A549 (cell line): ENCODE measurements around the gene GSTCD.

ENCODE experiments used
- CBX8 ChIP-seq: fragments of 200-600 bp; sonication (generic); IDR thresholded peaks from 2 replicates; pipeline ENCODE4 v1.6.1; 2016
- CTCF ChIP-seq: fragments of >200 bp; sonication (Bioruptor Twin); formaldehyde crosslinking; IDR thresholded peaks from 3 replicates; pipeline ENCODE4 v1.5.1; 2016
- ELK1 ChIP-seq: fragments of 150-350 bp; IDR thresholded peaks from 2 replicates; pipeline ENCODE4 v1.6.1; 2014; ENCODE audit warnings: low read depth, mild to moderate bottlenecking, low read length
- FOSL2 ChIP-seq, 2 experiments: fragments of 450-650 bp in 1 of 2; fragments of >200 bp in 1 of 2; sonication (Bioruptor Twin) in 1 of 2; formaldehyde crosslinking; IDR thresholded peaks; 2 replicates each; pipeline versions ENCODE4 v1.5.0 to v1.6.1; 2016 to 2020; ENCODE audit warnings: mild to moderate bottlenecking in 1 of 2, moderate library complexity in 1 of 2
- HDAC2 ChIP-seq: fragments of 200-600 bp; sonication (generic); IDR thresholded peaks from 2 replicates; pipeline ENCODE4 v1.6.1; 2016
- NFE2L2 ChIP-seq: fragments of 150-350 bp; conservative IDR thresholded peaks from 2 replicates; pipeline ENCODE4 v1.6.1; 2014; ENCODE audit warnings: low read length
- PHF8 ChIP-seq: fragments of 200-600 bp; sonication (generic); IDR thresholded peaks from 2 replicates; pipeline ENCODE4 v1.6.1; 2016; ENCODE audit warnings: low read depth, mild to moderate bottlenecking, antibody characterized with exemption, moderate library complexity, borderline replicate concordance
- POLR2A ChIP-seq: IDR thresholded peaks from 2 replicates; pipeline ENCODE4 v1.6.1; 2012; ENCODE audit warnings: mild to moderate bottlenecking, low read length
- REST ChIP-seq: fragments of 200-600 bp; sonication (generic); IDR thresholded peaks from 2 replicates; pipeline ENCODE4 v1.6.1; 2016; ENCODE audit warnings: antibody characterized with exemption, mild to moderate bottlenecking, moderate library complexity
- TP53 ChIP-seq: fragments of 250-450 bp; sonication (Bioruptor Pico); IDR thresholded peaks from 2 replicates; pipeline ENCODE4 v1.5.0; 2021; ENCODE audit warnings: mild to moderate bottlenecking, moderate library complexity
- USF2 ChIP-seq: fragments of 450-650 bp; IDR thresholded peaks from 2 replicates; pipeline ENCODE4 v1.6.1; 2014; ENCODE audit warnings: antibody characterized with exemption
- ZFP36 ChIP-seq: fragments of 450-650 bp; IDR thresholded peaks from 2 replicates; pipeline ENCODE4 v1.6.1; 2014; ENCODE audit warnings: borderline replicate concordance; ENCODE audit not compliant: partially characterized antibody

GRCh38 chr4:105805501-105806120 lies 97.0 kb downstream of the GSTCD start:
- no peak for TF ChIP-seq CTCF
- no peak for TF ChIP-seq POLR2A
- TF ChIP-seq ZFP36: no peak
- TF ChIP-seq FOSL2 (IDR thresholded peaks at IDR 0.05): no peak
- TF ChIP-seq FOSL2 (CRISPR knock-in tag; IDR thresholded peaks at IDR 0.05): no peak
- no peak for TF ChIP-seq ELK1
- TF ChIP-seq CBX8: no peak
- TF ChIP-seq REST: no peak
- TF ChIP-seq PHF8: no peak
- no peak for TF ChIP-seq NFE2L2
- TF ChIP-seq USF2: no peak
- TF ChIP-seq TP53 (CRISPR knock-in tag): no peak
- no peak for TF ChIP-seq HDAC2
